ENCODE results near the gene TRAPPC12.
A peak's percentile ranks its signal among the peaks of the same experiment; 100 is the strongest.

Gene TRAPPC12

DNA sequence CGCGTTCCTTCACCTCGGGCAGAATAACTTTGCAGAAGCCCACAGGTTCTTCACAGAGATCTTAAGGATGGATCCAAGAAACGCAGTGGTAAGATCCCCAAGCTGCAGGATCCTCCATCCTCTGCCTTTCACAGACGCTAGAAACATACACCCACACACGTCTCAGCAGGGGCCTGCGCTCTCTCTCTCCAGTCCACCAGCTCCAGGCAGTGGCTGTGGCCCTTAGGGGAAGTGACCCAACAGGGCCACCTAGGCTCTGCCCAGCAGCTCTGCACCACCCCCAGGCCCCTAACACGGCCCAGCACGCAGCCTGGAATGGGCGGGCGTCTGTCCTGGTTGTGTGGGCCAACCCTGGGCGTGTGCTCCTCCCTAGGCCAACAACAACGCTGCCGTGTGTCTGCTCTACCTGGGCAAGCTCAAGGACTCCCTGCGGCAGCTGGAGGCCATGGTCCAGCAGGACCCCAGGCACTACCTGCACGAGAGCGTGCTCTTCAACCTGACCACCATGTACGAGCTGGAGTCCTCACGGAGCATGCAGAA, 99.4 kb downstream of the TRAPPC12 start:
- no peak for TF ChIP-seq CTCF (IDR thresholded peaks at IDR 0.05; ENCODE audit: low read depth, low read length)
- Histone ChIP-seq H3K4me3 (ENCODE audit: low read depth, low read length) (no peak overlapping the region), H3K36me3 (peaks cover 12% of the 10 kb centered on the region), H3K4me1 (no peaks in the 10 kb centered on the region), H3K9me3 (no peaks in the 10 kb centered on the region), H3K27me3 (no peaks in the 10 kb centered on the region)
- DNase-seq, result no peak

- TF ChIP-seq CTCF (IDR thresholded peaks at IDR 0.05; ENCODE audit: low read depth, low read length), result no peak
- Histone ChIP-seq H3K27me3 (no peaks in the 10 kb centered on the region), H3K4me3 (ENCODE audit: low read depth, low read length) (no peak overlapping the region), H3K4me1 (no peaks in the 10 kb centered on the region), H3K9me3 (no peaks in the 10 kb centered on the region), H3K36me3 (peaks cover 11% of the 10 kb centered on the region)
- DNase-seq, result peak; percentile 3
Measured at GRCh38 chr2:3479430-3480320, 100.2 kb downstream of the TRAPPC12 start.

GRCh38 chr2:3480352-3481010, 101.0 kb downstream of the TRAPPC12 start:
- no peak overlapping the region for H3K4me3 ChIP-seq (ENCODE audit: low read depth, low read length)
- H3K36me3 ChIP-seq, result peaks cover 11% of the 10 kb centered on the region
- no peaks in the 10 kb centered on the region for H3K9me3 ChIP-seq
- no peaks in the 10 kb centered on the region for H3K27me3 ChIP-seq
- no peak for TF ChIP-seq CTCF (IDR thresholded peaks at IDR 0.05; ENCODE audit: low read depth, low read length)
- DNase-seq, result no peak
- no peaks in the 10 kb centered on the region for H3K4me1 ChIP-seq

DNA sequence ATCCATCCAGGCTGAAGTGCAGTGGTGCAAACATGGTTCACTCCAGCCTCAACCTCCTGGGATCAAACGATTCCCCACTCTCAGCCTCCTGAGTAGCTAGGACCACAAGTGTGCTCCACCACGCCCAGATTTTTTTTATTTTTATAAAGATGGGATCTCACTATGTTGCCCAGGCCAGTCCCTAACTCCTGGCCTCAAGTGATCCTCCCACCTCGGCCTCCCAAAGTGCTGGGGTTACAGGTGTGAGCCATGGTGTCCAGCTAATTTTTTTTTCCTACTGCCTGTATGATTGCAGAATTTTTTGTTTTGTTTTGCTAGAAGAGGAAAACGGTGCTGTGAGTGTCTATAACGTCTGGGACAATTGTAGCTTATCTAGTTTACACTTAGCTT, 101.5 kb downstream of the TRAPPC12 start:
- Histone ChIP-seq H3K27me3 (no peaks in the 10 kb centered on the region), H3K4me1 (no peaks in the 10 kb centered on the region), H3K9me3 (no peaks in the 10 kb centered on the region), H3K36me3 (peaks cover 13% of the 10 kb centered on the region), H3K4me3 (ENCODE audit: low read depth, low read length) (no peak overlapping the region)
- no peak for TF ChIP-seq CTCF (IDR thresholded peaks at IDR 0.05; ENCODE audit: low read depth, low read length)
- no peak for DNase-seq

DNA sequence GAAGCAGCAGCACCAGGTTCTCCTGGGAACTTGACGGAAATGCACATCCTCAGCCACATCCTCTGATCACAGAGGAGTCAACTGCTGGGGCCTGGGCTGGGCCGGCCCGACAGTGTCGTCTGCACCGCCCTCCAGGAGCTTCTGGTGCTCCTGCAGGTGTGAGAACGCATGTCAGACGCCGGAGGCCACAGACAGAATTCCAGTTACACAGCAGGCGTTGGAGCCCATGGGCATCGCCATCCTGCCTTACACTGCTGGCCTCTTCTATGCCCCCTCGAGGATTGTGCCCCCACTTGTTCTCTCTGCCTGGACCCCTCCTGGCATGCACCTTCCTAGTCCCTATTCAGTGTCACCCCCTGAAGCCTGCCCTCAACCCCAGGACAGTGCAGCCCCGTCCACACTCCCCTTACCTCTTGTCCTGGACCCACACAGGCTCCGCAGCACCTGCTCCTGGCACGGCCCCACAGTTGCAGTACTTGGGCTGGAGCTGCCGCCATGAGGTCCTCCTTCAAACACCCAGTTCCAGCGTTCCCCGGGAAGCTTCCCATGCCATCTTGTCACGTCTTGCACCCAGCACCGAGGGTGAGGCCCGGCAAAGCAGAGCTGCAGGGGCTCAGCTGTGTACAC, 102.4 kb downstream of the TRAPPC12 start:
- H3K4me1 ChIP-seq, result no peaks in the 10 kb centered on the region
- no peaks in the 10 kb centered on the region for H3K27me3 ChIP-seq
- DNase-seq, result peak; percentile 5
- TF ChIP-seq CTCF (IDR thresholded peaks at IDR 0.05; ENCODE audit: low read depth, low read length), result no peak
- no peak overlapping the region for H3K4me3 ChIP-seq (ENCODE audit: low read depth, low read length)
- H3K9me3 ChIP-seq, result no peaks in the 10 kb centered on the region
- H3K36me3 ChIP-seq, result peaks cover 12% of the 10 kb centered on the region
